CD4-positive, CD25-positive, alpha-beta regulatory T cell (primary cell): ENCODE results near the gene WWOX. TPM values are rescaled to one million over a fixed set of nuclear protein-coding genes. Genes with fewer than 3 reads are reported as not detected.

ENCODE experiments used
- ATAC-seq, 2 donors: fragments of 150-1000 bp; cut with Tn5 transposase; one replicate each; pipeline ENCODE4 v1.10.0; 2021; ENCODE audit warnings: low read depth in 2 of 2, moderate number of reproducible peaks in 2 of 2, moderate library complexity in 1 of 2
- DNase-seq, 3 donors: peaks; one replicate each; pipeline versions ENCODE4 v3.0.0 to v3.0.0-alpha.2; 2012 to 2022; ENCODE audit warnings: mixed read lengths in 1 of 3
- H3K27ac ChIP-seq: one replicate; pipeline ENCODE4 v1.7.0; 2013; ENCODE audit warnings: mild to moderate bottlenecking, low read length; ENCODE audit not compliant: insufficient read depth, poor library complexity, severe bottlenecking
- H3K27me3 ChIP-seq: one replicate; pipeline ENCODE4 v1.7.0; 2013; ENCODE audit warnings: low read length; ENCODE audit not compliant: control insufficient read depth, insufficient read depth
- H3K36me3 ChIP-seq: one replicate; pipeline ENCODE4 v1.7.0; 2013; ENCODE audit warnings: mild to moderate bottlenecking, low read length, moderate library complexity; ENCODE audit not compliant: control insufficient read depth, insufficient read depth
- H3K4me1 ChIP-seq: 2 replicates; pipeline ENCODE4 v1.7.0; 2013; ENCODE audit warnings: mild to moderate bottlenecking, low read length; ENCODE audit not compliant: insufficient read depth, control insufficient read depth, poor library complexity, severe bottlenecking
- H3K4me3 ChIP-seq: one replicate; pipeline ENCODE4 v1.7.0; 2013; ENCODE audit warnings: low read depth, mild to moderate bottlenecking, low read length, moderate library complexity
- H3K9me3 ChIP-seq, 2 experiments: 1 replicate in 1 of 2; 2 replicates in 1 of 2; pipeline ENCODE4 v1.7.0; 2013; ENCODE audit warnings: low read length in 2 of 2, mild to moderate bottlenecking in 1 of 2, moderate library complexity in 1 of 2; ENCODE audit not compliant: control insufficient read depth in 2 of 2
- H3K27ac Mint-ChIP-seq, 3 donors: one replicate each; pipeline ENCODE4 v1.8.0; 2020 to 2022; ENCODE audit warnings: mild to moderate bottlenecking in 3 of 3, mixed read lengths in 3 of 3, moderate library complexity in 2 of 3
- H3K27me3 Mint-ChIP-seq: one replicate; pipeline ENCODE4 v1.8.0; 2022; ENCODE audit warnings: mild to moderate bottlenecking, mixed read lengths
- H3K36me3 Mint-ChIP-seq: one replicate; pipeline ENCODE4 v1.8.0; 2020; ENCODE audit warnings: mixed read lengths
- H3K4me1 Mint-ChIP-seq, 4 donors: one replicate each; pipeline ENCODE4 v1.8.0; 2020 to 2022; ENCODE audit warnings: mixed read lengths in 4 of 4, mild to moderate bottlenecking in 1 of 4
- H3K4me3 Mint-ChIP-seq, 4 donors: one replicate each; pipeline ENCODE4 v1.8.0; 2020 to 2022; ENCODE audit warnings: mild to moderate bottlenecking in 4 of 4, mixed read lengths in 4 of 4, moderate library complexity in 3 of 4
- H3K9me3 Mint-ChIP-seq, 7 donors: one replicate each; pipeline ENCODE4 v1.8.0; 2020 to 2022; ENCODE audit warnings: mixed read lengths in 7 of 7, mild to moderate bottlenecking in 3 of 7, moderate library complexity in 2 of 7
- polyA plus RNA-seq, 4 donors: library from polyadenylated mRNA; unstranded; fragments of 300-500 nt; fragmentation: Illumina TruSeq; gene quantifications; one replicate each; pipeline ENCODE4 v1.2.3, GENCODE V29; 2021
- total RNA-seq: library from RNA; stranded (reverse); gene quantifications from one replicate; pipeline ENCODE4 v1.2.3, GENCODE V29; 2022

Gene WWOX
- total and polyA plus RNA-seq, 5 donors from 2014 or later: 10.3 to 18.6 (median 12.8) TPM

DNA sequence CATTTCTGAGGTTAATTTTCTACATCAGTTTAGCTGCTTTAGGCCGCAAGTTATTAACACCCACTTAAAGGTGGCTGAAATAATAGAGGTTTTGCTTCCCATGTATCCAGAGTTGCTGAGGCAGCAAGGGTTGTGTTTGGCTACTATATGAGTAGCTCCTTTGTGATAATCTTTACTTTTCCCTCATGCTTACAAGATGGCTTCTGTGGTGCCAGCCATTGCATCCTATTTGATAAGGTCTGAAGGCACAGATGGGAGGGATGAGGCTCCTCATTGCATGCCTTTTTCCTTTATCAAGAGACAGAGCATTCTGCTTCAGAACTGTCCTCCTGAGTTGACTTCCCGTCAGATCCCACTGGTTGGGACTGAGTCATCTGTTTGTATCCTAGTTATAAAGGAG is 340.2 kb downstream of the WWOX start:
- Histone ChIP-seq H3K9me3 (no peaks in the 10 kb centered on the region), H3K36me3 (no peaks in the 10 kb centered on the region), H3K4me3 (no peak overlapping the region), H3K27me3 (no peaks in the 10 kb centered on the region), H3K27ac (no peak overlapping the region), H3K4me1 (no peaks in the 10 kb centered on the region)
- Mint-ChIP-seq H3K9me3 (peaks cover 0 to 2% (median 0%) of the 10 kb centered on the region in 7 donors), H3K4me3 (no peak overlapping the region), H3K27ac (no peak overlapping the region), H3K36me3 (peaks cover 3% of the 10 kb centered on the region), H3K27me3 (no peaks in the 10 kb centered on the region), H3K4me1 (peaks cover 3 to 5% (median 4%) of the 10 kb centered on the region in 4 donors)
- no peak for DNase-seq
- no peak for ATAC-seq

DNA sequence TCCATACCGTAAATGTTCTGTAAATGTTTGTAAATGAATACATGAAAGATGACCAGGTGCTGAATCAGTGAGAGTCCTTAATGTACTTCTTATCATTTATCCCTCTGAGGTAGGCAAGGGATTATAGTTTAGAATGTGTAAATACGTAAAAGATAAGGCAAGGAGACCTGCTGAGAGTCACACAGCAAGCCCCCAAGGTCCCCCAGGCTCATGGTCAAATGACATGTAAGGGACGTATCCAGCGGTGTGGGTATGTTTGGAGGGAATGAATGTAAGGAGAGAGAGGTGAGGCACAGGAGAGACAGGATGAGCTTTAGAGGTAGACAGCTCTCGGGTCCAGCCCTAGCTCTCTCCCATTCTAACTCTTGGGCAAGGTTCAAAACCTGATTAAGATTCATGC is 341.8 kb downstream of the WWOX start:
- H3K4me3 ChIP-seq: no peak overlapping the region
- peaks cover 0 to 2% (median 0%) of the 10 kb centered on the region in 7 donors for H3K9me3 Mint-ChIP-seq
- no peaks in the 10 kb centered on the region for H3K27me3 ChIP-seq
- no peak overlapping the region for H3K4me3 Mint-ChIP-seq
- peaks cover 3% of the 10 kb centered on the region for H3K36me3 Mint-ChIP-seq
- peaks cover 0 to 5% (median 4%) of the 10 kb centered on the region in 4 donors for H3K4me1 Mint-ChIP-seq
- DNase-seq (no peak), ATAC-seq (no peak)
- H3K9me3 ChIP-seq: no peaks in the 10 kb centered on the region
- no peaks in the 10 kb centered on the region for H3K36me3 ChIP-seq
- no peaks in the 10 kb centered on the region for H3K4me1 ChIP-seq
- no peaks in the 10 kb centered on the region for H3K27me3 Mint-ChIP-seq
- H3K27ac Mint-ChIP-seq: no peak overlapping the region
- H3K27ac ChIP-seq: no peak overlapping the region

DNA sequence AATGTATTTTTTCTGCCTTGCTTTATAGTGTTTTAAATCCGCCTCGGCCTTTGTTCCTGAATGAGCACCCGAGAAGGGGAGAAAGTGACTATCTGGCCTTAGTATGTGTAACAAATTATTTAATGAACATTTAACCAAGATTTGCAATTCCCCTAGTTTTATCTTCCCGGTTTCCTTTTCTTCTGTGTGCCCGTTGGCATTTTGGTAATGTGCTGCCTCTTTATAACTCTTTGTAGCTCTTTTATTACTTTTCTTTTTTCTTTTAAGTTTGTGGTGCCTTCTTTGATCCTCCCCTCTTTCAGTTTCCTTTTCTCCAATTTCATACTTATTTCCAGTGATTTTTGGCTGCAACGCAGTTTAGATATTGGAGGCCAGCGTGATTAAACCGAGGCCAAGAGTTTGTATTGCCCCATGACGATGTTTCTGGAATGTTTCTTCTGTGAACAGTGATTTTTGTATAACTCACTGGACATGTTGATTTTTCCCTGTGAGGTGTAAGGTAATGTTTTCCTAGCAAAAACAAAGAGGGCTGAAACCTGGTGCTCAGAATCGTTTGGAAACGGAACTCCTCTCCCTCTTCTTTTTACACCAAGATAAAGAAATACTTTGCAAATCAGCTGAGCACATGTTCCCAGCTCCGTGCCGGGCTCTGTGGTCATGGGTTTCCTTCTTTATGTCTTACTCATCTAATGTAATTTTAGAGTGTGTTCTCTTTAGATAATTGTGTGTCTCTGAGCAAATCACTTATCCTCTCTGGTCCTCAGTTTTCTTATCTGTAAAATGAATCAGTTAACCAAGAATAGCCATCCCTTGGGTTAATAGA is 344.3 kb downstream of the WWOX start:
- no peak for DNase-seq
- H3K4me3 ChIP-seq: no peak overlapping the region
- no peak overlapping the region for H3K27ac ChIP-seq
- Mint-ChIP-seq H3K9me3 (peaks cover 0 to 2% (median 0%) of the 10 kb centered on the region in 7 donors), H3K36me3 (peaks cover 3% of the 10 kb centered on the region), H3K27ac (peak overlapping the region in 1 of 3 donors; percentile 21), H3K4me3 (no peak overlapping the region), H3K27me3 (no peaks in the 10 kb centered on the region), H3K4me1 (peaks cover 0 to 4% (median 2%) of the 10 kb centered on the region in 4 donors)
- no peak for ATAC-seq
- H3K9me3 ChIP-seq: no peaks in the 10 kb centered on the region
- H3K27me3 ChIP-seq: no peaks in the 10 kb centered on the region
- H3K36me3 ChIP-seq: no peaks in the 10 kb centered on the region
- no peaks in the 10 kb centered on the region for H3K4me1 ChIP-seq

DNA sequence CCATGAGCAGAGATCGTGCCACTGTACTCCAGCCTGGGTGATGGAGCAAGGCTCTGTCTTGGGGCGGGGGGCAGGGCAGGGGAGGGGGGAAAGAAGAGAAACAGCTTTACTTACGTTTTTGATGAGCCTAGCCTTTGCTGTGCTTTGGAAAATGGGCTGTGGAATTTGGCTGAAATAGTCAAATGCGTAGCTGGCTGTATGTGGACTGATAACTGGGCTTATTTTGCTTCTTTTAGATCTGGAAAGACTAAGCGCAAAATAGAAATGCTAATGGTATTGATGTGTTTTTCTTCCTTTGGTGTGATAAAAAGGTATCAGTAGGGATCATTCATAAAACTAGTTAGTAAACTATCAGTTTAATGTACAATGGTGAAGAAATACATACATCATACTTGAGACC is 346.4 kb downstream of the WWOX start:
- DNase-seq (no peak), ATAC-seq (no peak)
- H3K27ac Mint-ChIP-seq: no peak overlapping the region
- Histone ChIP-seq H3K9me3 (no peaks in the 10 kb centered on the region), H3K27me3 (no peaks in the 10 kb centered on the region), H3K4me1 (no peaks in the 10 kb centered on the region), H3K4me3 (no peak overlapping the region), H3K27ac (no peak overlapping the region), H3K36me3 (no peaks in the 10 kb centered on the region)
- H3K4me3 Mint-ChIP-seq: no peak overlapping the region
- H3K27me3 Mint-ChIP-seq: no peaks in the 10 kb centered on the region
- H3K4me1 Mint-ChIP-seq: peaks cover 0 to 4% (median 2%) of the 10 kb centered on the region in 4 donors
- peaks cover 3% of the 10 kb centered on the region for H3K36me3 Mint-ChIP-seq
- H3K9me3 Mint-ChIP-seq: peaks cover 0 to 2% (median 0%) of the 10 kb centered on the region in 7 donors

DNA sequence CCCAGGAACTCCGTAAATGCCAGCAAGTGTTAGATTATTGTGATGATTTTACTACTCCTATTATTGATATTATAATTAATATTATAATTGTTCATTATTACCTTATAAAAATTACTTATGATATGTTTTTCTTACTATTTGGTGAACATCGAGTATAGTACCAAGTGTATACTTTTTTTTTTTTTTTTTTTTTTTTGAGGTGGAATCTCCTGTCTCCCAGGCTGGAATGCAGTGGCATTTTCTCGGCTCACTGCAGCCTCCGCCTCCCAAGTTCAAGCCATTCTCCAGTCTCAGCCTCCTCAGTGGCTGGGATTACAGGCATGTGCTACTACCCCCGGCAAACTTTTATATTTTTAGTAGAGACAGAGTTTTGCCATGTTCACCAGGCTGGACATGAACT is 347.0 kb downstream of the WWOX start:
- no peaks in the 10 kb centered on the region for H3K27me3 ChIP-seq
- no peaks in the 10 kb centered on the region for H3K4me1 ChIP-seq
- Mint-ChIP-seq H3K36me3 (no peaks in the 10 kb centered on the region), H3K4me3 (no peak overlapping the region), H3K27me3 (no peaks in the 10 kb centered on the region), H3K4me1 (peaks cover 0 to 4% (median 2%) of the 10 kb centered on the region in 4 donors), H3K9me3 (peaks cover 0 to 2% (median 0%) of the 10 kb centered on the region in 7 donors), H3K27ac (no peak overlapping the region)
- DNase-seq (no peak), ATAC-seq (no peak)
- H3K27ac ChIP-seq: no peak overlapping the region
- H3K36me3 ChIP-seq: no peaks in the 10 kb centered on the region
- no peaks in the 10 kb centered on the region for H3K9me3 ChIP-seq
- H3K4me3 ChIP-seq: no peak overlapping the region

DNA sequence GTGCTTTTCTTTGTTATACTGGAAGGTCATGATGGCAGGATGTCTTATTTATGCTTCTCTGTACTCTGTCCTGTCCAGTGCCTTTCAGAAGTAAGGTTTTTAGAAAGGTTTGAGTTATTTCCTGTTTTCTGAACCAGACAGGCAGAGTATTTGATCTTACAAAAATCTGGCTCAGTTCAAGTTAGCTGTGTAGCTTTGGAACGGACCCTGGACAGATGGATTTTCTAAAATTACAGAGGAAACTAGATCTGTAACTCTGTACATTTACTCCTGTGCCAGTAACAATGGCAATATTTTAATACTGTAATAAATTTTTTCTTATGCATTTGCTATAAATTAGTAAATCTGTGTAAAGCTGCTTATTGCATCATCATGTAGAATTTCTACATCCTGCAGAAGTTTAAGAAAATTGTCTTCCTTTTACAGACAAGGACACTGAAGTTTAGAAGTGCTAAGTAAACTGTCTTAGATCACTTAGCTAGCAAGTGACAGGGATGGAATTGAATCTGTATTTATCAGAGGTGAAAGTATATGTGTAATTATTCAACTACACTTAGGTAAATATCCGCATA is 347.6 kb downstream of the WWOX start:
- ATAC-seq (no peak), DNase-seq (no peak)
- Mint-ChIP-seq H3K4me1 (peaks cover 0 to 4% (median 2%) of the 10 kb centered on the region in 4 donors), H3K27ac (no peak overlapping the region), H3K27me3 (no peaks in the 10 kb centered on the region), H3K36me3 (no peaks in the 10 kb centered on the region), H3K9me3 (no peaks in the 10 kb centered on the region), H3K4me3 (no peak overlapping the region)
- Histone ChIP-seq H3K36me3 (no peaks in the 10 kb centered on the region), H3K27ac (no peak overlapping the region), H3K4me3 (no peak overlapping the region), H3K9me3 (no peaks in the 10 kb centered on the region), H3K27me3 (no peaks in the 10 kb centered on the region), H3K4me1 (no peaks in the 10 kb centered on the region)

DNA sequence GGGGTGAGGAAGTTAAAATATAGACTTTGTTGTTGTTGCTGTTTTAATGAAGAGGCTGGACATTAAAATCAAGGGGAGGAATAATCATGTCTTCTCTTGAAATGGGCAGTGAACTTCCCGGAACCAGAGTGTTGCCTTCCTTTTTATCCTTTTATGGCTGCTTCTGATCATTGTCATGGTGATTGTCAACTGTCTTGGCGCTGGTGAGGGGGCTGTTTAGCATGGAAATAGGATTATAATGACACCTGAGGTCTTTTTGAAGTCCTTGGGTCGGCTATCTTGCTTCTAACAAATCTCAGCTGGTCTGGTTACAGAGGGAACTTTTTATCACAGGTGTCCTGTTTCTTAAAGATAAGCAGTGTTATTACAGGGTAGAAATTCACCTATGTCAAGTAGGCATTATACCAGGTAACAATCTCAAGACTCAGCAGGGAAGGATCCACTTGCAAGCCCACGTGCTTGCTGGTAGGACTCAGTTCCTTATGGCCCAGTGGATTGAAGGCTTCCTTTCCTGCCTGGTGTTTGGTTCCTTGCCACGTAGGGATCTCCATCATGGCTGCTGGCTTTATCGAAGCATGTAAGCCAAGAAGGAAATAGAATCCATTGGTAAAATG is 349.3 kb downstream of the WWOX start:
- DNase-seq (no peak), ATAC-seq (no peak)
- Mint-ChIP-seq H3K4me1 (peaks cover 0 to 4% (median 1%) of the 10 kb centered on the region in 4 donors), H3K9me3 (no peaks in the 10 kb centered on the region), H3K27me3 (no peaks in the 10 kb centered on the region), H3K36me3 (no peaks in the 10 kb centered on the region), H3K4me3 (no peak overlapping the region), H3K27ac (no peak overlapping the region)
- no peaks in the 10 kb centered on the region for H3K36me3 ChIP-seq
- H3K4me1 ChIP-seq: no peaks in the 10 kb centered on the region
- no peak overlapping the region for H3K4me3 ChIP-seq
- H3K27ac ChIP-seq: no peak overlapping the region
- no peaks in the 10 kb centered on the region for H3K9me3 ChIP-seq
- no peaks in the 10 kb centered on the region for H3K27me3 ChIP-seq
